T-cell (primary cell): ENCODE results near the gene LINGO1. TPM values are rescaled to one million over a fixed set of nuclear protein-coding genes. Genes with fewer than 3 reads are reported as not detected.

Experiments used
- ATAC-seq, 4 experiments: fragments of 200-7000 bp in 3 of 4; fragments of 150-1000 bp in 1 of 4; cut with Tn5 transposase; replicated peaks in 1 of 4; 1 replicate in 3 of 4; 2 replicates in 1 of 4; pipeline ENCODE4 v1.10.0; 2021; ENCODE audit warnings: moderate library complexity in 3 of 4, mild to moderate bottlenecking in 2 of 4, moderate number of reproducible peaks in 1 of 4
- CTCF ChIA-PET, 2 donors: fragments of 300-600 bp; sonication (Branson Sonifier 250); formaldehyde crosslinking; loops; one replicate each; lab custom pipeline; 2022; ENCODE audit warnings: antibody characterized with exemption in 2 of 2; lab: Charles Lee
- POLR2A ChIA-PET, 2 donors: fragments of 300-600 bp; sonication (Branson Sonifier 250); formaldehyde crosslinking; loops; one replicate each; lab custom pipeline; 2022; ENCODE audit warnings: antibody characterized with exemption in 2 of 2; lab: Charles Lee
- DNase-seq, 35 experiments: peaks; one replicate each; pipeline versions ENCODE4 v3.0.0 to v3.0.0-alpha.2; 2013 to 2023
- H3K27ac ChIP-seq: one replicate; pipeline ENCODE4 v1.5.1; 2013; ENCODE audit warnings: low read length
- H3K27me3 ChIP-seq, 2 experiments: replicated peaks in 1 of 2; 1 replicate in 1 of 2; 2 replicates in 1 of 2; pipeline versions ENCODE4 v1.6.1 to v1.7.0; 2013; ENCODE audit warnings: low read length in 1 of 2, mixed read lengths in 1 of 2; ENCODE audit not compliant: control insufficient read depth in 2 of 2, insufficient read depth in 2 of 2; ENCODE audit errors: extremely low read depth in 1 of 2
- H3K36me3 ChIP-seq, 2 donors: 1 replicate in 1 of 2; 2 replicates in 1 of 2; pipeline versions ENCODE4 v1.6.1 to v1.7.0; 2013; ENCODE audit warnings: low read length in 1 of 2; ENCODE audit not compliant: control insufficient read depth in 2 of 2, insufficient read depth in 1 of 2; ENCODE audit errors: extremely low read depth in 1 of 2
- H3K4me1 ChIP-seq, 2 experiments: 1 replicate in 1 of 2; 2 replicates in 1 of 2; pipeline versions ENCODE4 v1.6.1 to v1.7.0; 2013; ENCODE audit warnings: low read length in 2 of 2, mixed read lengths in 1 of 2; ENCODE audit not compliant: insufficient read depth in 2 of 2, control insufficient read depth in 1 of 2; ENCODE audit errors: extremely low read depth in 1 of 2
- H3K4me3 ChIP-seq, 2 donors: 1 replicate in 1 of 2; 2 replicates in 1 of 2; pipeline versions ENCODE4 v1.5.1 to v1.7.0; 2013; ENCODE audit warnings: mild to moderate bottlenecking in 2 of 2, low read length in 1 of 2, moderate library complexity in 1 of 2; ENCODE audit not compliant: control insufficient read depth in 1 of 2; ENCODE audit errors: extremely low read depth in 1 of 2
- H3K9me3 ChIP-seq: 2 replicates; pipeline ENCODE4 v1.7.0; 2013
- H3K27ac Mint-ChIP-seq, 2 donors: one replicate each; pipeline ENCODE4 v1.8.0; 2020 to 2021; ENCODE audit warnings: mild to moderate bottlenecking in 2 of 2, mixed read lengths in 2 of 2
- H3K27me3 Mint-ChIP-seq, 2 donors: one replicate each; pipeline ENCODE4 v1.8.0; 2021 to 2022; ENCODE audit warnings: mixed read lengths in 2 of 2
- H3K36me3 Mint-ChIP-seq: one replicate; pipeline ENCODE4 v1.8.0; 2021; ENCODE audit warnings: mixed read lengths
- H3K4me1 Mint-ChIP-seq, 3 donors: one replicate each; pipeline ENCODE4 v1.8.0; 2020 to 2022; ENCODE audit warnings: mixed read lengths in 3 of 3, mild to moderate bottlenecking in 1 of 3
- H3K4me3 Mint-ChIP-seq, 3 donors: one replicate each; pipeline ENCODE4 v1.8.0; 2020 to 2022; ENCODE audit warnings: mild to moderate bottlenecking in 3 of 3, mixed read lengths in 3 of 3, moderate library complexity in 3 of 3
- H3K9me3 Mint-ChIP-seq, 3 donors: one replicate each; pipeline ENCODE4 v1.8.0; 2020 to 2022; ENCODE audit warnings: mixed read lengths in 3 of 3
- WGBS: methylation state at CpG from one replicate; pipeline ENCODE4 v1.1.5; 2013; ENCODE audit warnings: missing lambda C conversion rate; ENCODE audit not compliant: insufficient coverage; 5-methylcytosine and 5-hydroxymethylcytosine counted together
- total RNA-seq, 35 experiments: library from RNA in 6 of 35; stranded (reverse) in 6 of 35; fragments of 120-200 nt in 1 of 35; gene quantifications; one replicate each; pipeline versions ENCODE4 v1.2.1 to v1.2.4 and lab custom pipeline; 2013 to 2026

Gene LINGO1, protein sequence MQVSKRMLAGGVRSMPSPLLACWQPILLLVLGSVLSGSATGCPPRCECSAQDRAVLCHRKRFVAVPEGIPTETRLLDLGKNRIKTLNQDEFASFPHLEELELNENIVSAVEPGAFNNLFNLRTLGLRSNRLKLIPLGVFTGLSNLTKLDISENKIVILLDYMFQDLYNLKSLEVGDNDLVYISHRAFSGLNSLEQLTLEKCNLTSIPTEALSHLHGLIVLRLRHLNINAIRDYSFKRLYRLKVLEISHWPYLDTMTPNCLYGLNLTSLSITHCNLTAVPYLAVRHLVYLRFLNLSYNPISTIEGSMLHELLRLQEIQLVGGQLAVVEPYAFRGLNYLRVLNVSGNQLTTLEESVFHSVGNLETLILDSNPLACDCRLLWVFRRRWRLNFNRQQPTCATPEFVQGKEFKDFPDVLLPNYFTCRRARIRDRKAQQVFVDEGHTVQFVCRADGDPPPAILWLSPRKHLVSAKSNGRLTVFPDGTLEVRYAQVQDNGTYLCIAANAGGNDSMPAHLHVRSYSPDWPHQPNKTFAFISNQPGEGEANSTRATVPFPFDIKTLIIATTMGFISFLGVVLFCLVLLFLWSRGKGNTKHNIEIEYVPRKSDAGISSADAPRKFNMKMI
- total RNA-seq (under 1 TPM in 2 of 5 donors, not detected in 3; 0.09 to 0.19 TPM), total RNA-seq (lab: John Stamatoyannopoulos, UW) (0 to 0.07 (median 0) reads per million in 29 experiments)
- not detected for total RNA-seq (2013)

DNA sequence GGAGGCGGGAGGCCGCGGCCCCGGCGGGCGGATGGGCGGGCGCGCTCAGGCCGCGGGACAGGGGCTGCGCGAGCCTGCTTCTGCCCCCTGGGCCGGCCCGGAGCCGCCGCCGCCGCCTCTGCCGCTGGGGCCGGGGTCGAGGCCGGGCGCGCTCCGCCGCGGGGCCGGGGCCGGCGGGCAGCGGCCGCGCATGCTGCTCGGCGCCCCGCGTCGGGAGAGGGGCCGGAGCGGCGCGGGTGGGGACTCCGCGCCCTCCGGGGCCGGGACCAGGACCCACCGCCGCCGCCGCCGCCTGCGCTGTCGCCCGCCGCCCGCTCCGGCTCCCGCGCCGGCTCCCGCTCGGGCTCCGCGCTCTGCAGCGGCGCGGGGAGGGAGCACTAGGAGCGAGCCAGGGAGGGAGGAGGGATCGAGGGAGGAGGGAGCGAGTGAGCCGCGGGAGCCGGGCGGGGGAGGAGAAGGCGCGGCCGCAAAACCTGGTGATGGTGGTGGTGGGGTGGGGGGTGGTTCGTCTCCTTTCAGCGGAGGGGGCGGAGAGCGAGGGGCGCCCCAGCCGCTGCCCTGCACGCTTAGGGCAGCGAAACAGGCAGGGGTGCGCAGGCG, at the start of gene LINGO1:
Gene LINGO1, minus strand, starts transcription at position 379 of the 600 bp plus-strand sequence. CDS start 597 bp downstream, outside the sequence.
- ATAC-seq (no peak), DNase-seq (no peak)
- peak within 1 kb of the TSS; percentile 26 to 70 (median 51) for H3K4me3 Mint-ChIP-seq
- H3K9me3 ChIP-seq = no peaks in the 10 kb centered on the region
- ChIA-PET CTCF (no interaction called here), POLR2A (no interaction called here)
- H3K36me3 ChIP-seq = no peaks in the 10 kb centered on the region
- WGBS = 3% methylated on average over 78 of the region's 88 CpGs
- peaks cover 9 to 16% (median 15%) of the 10 kb centered on the region in 3 donors for H3K4me1 Mint-ChIP-seq
- peak within 1 kb of the TSS in 1 of 2 donors; percentile 4 for H3K27ac Mint-ChIP-seq
- no peak within 1 kb of the TSS for H3K27ac ChIP-seq
- H3K4me1 ChIP-seq = peaks cover 0 to 21% of the 10 kb centered on the region in 2 experiments
- H3K27me3 ChIP-seq = peaks cover 7 to 75% of the 10 kb centered on the region in 2 experiments
- H3K36me3 Mint-ChIP-seq = no peaks in the 10 kb centered on the region
- no peaks in the 10 kb centered on the region for H3K9me3 Mint-ChIP-seq
- peak within 1 kb of the TSS; percentile 27 to 52 for H3K4me3 ChIP-seq
- peaks cover 40 to 50% of the 10 kb centered on the region in 2 donors for H3K27me3 Mint-ChIP-seq

DNA sequence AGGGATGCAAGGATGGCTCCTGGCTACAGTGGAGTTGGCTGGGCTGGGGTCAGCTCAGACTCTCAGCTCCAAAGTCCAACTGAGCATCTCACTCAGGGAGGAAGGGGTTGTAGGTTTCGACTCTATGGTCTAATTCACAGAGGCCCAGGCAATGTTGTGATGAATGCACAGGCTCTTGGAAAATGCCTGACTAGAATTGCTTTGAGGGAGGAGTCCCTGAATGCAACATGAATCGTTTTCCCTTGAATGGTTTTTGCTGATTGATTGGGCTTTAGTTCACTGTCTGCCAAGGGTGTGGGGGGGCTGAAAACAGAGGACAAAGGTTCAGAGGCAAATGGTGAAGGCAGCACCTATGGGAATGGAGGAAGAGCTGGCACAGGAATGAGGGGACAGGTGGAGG, 48.6 kb upstream of the LINGO1 start:
- H3K4me3 Mint-ChIP-seq = no peak overlapping the region
- Histone ChIP-seq H3K27ac (no peak overlapping the region), H3K4me1 (no peaks in the 10 kb centered on the region), H3K27me3 (peaks cover 0 to 16% of the 10 kb centered on the region in 2 experiments), H3K4me3 (no peak overlapping the region), H3K36me3 (no peaks in the 10 kb centered on the region), H3K9me3 (no peaks in the 10 kb centered on the region)
- no peaks in the 10 kb centered on the region for H3K36me3 Mint-ChIP-seq
- 30% methylated on average over 2 of the region's 2 CpGs for WGBS
- DNase-seq (no peak), ATAC-seq (no peak)
- H3K9me3 Mint-ChIP-seq = no peaks in the 10 kb centered on the region
- peaks cover 29 to 37% of the 10 kb centered on the region in 2 donors for H3K27me3 Mint-ChIP-seq
- H3K4me1 Mint-ChIP-seq = no peaks in the 10 kb centered on the region
- CTCF ChIA-PET = no interaction called here
- no peak overlapping the region for H3K27ac Mint-ChIP-seq
- POLR2A ChIA-PET = no interaction called here

DNA sequence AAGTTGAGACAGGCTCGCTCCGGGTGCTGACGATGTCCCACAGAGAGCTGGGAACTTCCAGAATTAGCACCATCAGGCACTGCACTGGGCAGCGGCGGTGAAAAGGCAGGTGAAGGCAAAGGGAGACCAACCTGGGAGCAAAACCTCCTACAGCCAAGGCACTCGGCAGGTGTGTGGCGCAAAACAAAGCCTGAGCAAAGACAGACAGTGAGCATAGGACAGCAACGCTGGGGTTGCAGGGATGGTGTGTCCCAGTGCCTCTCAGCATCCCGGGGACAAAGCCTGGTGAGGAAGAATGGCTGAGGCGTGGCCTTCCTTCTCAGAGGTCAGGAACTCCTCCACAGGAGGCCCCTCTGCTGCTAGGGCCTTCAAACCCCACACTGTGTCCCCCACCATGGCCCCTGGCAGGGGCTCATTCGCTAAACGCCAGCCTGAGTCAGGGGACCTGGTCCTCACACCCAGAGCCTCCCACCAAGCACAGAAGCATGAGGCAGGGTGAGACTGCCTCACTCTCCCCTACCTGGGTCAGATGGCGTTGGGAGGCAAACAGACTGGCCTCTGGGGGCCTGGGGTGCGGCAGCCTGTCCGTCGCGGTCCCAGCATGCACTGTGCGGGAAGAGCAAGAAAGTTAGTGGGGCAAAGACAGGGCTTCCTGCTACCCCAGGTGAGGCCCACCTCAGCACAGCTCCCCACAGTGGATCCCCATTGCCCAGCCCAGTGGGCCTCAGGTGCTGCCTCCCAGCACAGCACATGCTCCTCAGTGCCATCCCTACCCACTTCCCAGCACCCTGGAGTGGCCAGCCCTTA, 44.1 kb upstream of the LINGO1 start:
- CTCF ChIA-PET = no interaction called here
- H3K27ac Mint-ChIP-seq = no peak overlapping the region
- DNase-seq (no peak), ATAC-seq (no peak)
- 86% methylated on average over 15 of the region's 18 CpGs for WGBS
- no peak overlapping the region for H3K4me3 ChIP-seq
- H3K4me1 Mint-ChIP-seq = no peaks in the 10 kb centered on the region
- no peaks in the 10 kb centered on the region for H3K9me3 Mint-ChIP-seq
- no peaks in the 10 kb centered on the region for H3K36me3 ChIP-seq
- H3K36me3 Mint-ChIP-seq = no peaks in the 10 kb centered on the region
- peaks cover 16 to 29% of the 10 kb centered on the region in 2 donors for H3K27me3 Mint-ChIP-seq
- H3K27me3 ChIP-seq = peaks cover 4 to 33% of the 10 kb centered on the region in 2 experiments
- no peaks in the 10 kb centered on the region for H3K4me1 ChIP-seq
- no peak overlapping the region for H3K4me3 Mint-ChIP-seq
- no peak overlapping the region for H3K27ac ChIP-seq
- H3K9me3 ChIP-seq = no peaks in the 10 kb centered on the region
- POLR2A ChIA-PET = no interaction called here

DNA sequence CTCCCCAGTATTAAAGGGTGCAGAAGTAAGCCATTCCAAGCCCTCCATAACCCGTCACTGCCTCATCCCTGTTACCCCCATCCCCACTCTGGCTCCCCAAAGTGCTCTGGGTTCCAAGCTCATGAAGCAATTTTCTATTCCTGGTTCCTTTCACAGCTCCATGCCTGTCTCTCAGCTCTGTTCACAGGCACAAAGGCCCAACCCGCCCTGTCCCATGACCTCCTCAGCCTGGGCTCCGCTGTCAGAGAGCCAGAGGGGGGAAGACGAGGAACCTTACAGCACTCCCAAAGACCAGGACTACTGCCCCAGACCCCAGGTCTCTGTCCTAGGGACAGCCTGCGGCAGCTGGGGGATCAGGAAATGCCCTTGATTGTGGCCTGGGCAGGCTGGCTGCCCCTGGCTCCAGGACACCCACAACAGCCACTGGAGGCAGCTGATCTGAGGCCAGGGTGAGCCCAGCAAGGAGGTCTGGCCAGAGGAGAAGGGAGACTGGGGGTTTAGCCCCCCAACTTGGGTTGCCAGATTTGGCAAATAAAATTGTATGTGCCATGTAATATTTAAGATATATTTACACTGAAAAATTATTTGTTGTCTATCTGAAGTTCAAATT, 43.2 kb upstream of the LINGO1 start:
- H3K9me3 Mint-ChIP-seq = no peaks in the 10 kb centered on the region
- ChIA-PET CTCF (no interaction called here), POLR2A (no interaction called here)
- Histone ChIP-seq H3K27ac (no peak overlapping the region), H3K36me3 (no peaks in the 10 kb centered on the region), H3K4me3 (no peak overlapping the region), H3K4me1 (no peaks in the 10 kb centered on the region), H3K9me3 (no peaks in the 10 kb centered on the region), H3K27me3 (peaks cover 4 to 39% of the 10 kb centered on the region in 2 experiments)
- no peaks in the 10 kb centered on the region for H3K4me1 Mint-ChIP-seq
- no peak for ATAC-seq
- H3K36me3 Mint-ChIP-seq = no peaks in the 10 kb centered on the region
- WGBS = 81% methylated on average over 5 of the region's 5 CpGs
- DNase-seq = no peak
- no peak overlapping the region for H3K27ac Mint-ChIP-seq
- no peak overlapping the region for H3K4me3 Mint-ChIP-seq
- H3K27me3 Mint-ChIP-seq = peaks cover 10 to 25% of the 10 kb centered on the region in 2 donors

DNA sequence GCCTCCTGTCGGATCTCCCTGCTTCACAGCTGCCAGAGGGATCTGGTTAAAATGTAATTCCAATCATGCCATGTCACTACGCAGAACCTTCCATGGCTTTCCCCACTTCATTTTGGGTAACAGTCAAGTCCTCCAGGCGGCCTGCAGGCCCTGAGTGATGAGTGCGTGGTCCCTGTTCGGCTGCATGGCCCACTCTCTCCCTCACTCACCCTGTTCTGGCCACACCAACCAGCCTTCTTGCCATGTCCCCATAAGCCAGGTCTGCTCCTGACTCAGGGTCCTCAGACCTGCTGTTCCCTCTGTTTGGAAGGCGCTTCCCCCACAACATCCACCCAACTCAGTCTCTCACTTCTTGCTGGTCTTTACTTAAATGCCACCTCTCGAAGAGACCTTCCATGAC, 41.6 kb upstream of the LINGO1 start:
- POLR2A ChIA-PET = no interaction called here
- Mint-ChIP-seq H3K4me3 (no peak overlapping the region), H3K27me3 (peaks cover 9 to 20% of the 10 kb centered on the region in 2 donors), H3K27ac (no peak overlapping the region), H3K4me1 (no peaks in the 10 kb centered on the region), H3K9me3 (no peaks in the 10 kb centered on the region), H3K36me3 (no peaks in the 10 kb centered on the region)
- Histone ChIP-seq H3K27me3 (peaks cover 4 to 48% of the 10 kb centered on the region in 2 experiments), H3K4me1 (no peaks in the 10 kb centered on the region), H3K27ac (no peak overlapping the region), H3K36me3 (no peaks in the 10 kb centered on the region), H3K4me3 (no peak overlapping the region), H3K9me3 (no peaks in the 10 kb centered on the region)
- 80% methylated on average over 7 of the region's 7 CpGs for WGBS
- DNase-seq = no peak
- CTCF ChIA-PET = no interaction called here
- ATAC-seq = no peak
